HG02870 (cell line): ENCODE results near the gene WDR86.

Experiments used
- ATAC-seq: cut with Tn5 transposase; IDR thresholded peaks from one replicate; pipeline ENCODE4 v1.9.1; 2021; ENCODE audit warnings: mild to moderate bottlenecking, moderate library complexity; ENCODE audit not compliant: unreplicated experiment

The WDR86 gene

DNA sequence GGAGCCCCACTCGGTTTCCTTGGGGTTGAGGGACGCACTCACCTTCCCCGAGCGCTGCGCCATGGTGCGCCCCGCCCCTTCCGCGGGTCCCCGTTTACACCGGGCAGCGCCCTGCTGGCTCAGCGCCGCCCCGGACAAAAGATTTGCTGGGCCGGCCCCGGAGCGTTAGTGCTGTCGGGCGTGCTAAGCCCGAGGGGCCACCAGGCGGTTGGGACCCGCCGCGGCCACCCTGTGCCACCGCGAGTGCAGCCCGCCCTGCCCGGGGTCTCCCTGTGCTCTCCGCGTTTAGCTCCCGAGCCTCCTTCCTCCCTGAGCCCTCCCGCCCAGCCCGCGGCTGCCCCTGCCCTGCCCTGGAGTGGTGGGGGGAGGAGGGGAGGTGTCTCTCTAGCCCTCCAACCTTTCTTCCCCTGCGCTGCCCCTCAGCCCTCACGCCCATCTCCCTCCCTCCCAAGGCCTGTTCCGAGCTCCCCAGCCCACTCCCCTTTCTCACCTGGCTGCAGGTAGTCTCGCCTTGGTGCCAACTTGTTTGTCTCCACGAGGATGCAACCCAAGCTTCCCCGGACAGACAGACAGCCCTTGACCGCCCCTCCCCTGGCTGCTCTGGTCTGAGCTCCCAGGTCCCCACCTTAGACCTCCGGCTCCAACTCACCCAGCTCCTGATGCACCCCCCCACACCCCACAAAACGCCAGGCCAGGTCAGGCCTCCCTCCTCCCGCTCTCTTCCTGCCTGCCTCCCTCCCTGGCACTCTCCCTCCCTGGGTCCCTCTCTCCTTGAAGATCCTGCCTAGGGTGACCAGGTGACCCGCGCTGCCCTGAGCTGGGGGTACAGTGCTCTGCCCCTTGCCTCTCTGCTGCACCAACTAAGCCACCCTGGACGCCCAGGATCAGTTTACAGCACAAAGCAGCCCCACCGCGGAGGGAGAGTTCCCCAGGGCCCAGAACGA is 30.3 kb upstream of the WDR86 start, which contains the start of gene CRYGN:
Gene CRYGN (minus strand): TSS at position 287 of the 944 bp plus-strand sequence. CDS start 224 bp downstream, at position 63.
- no peak for ATAC-seq

DNA sequence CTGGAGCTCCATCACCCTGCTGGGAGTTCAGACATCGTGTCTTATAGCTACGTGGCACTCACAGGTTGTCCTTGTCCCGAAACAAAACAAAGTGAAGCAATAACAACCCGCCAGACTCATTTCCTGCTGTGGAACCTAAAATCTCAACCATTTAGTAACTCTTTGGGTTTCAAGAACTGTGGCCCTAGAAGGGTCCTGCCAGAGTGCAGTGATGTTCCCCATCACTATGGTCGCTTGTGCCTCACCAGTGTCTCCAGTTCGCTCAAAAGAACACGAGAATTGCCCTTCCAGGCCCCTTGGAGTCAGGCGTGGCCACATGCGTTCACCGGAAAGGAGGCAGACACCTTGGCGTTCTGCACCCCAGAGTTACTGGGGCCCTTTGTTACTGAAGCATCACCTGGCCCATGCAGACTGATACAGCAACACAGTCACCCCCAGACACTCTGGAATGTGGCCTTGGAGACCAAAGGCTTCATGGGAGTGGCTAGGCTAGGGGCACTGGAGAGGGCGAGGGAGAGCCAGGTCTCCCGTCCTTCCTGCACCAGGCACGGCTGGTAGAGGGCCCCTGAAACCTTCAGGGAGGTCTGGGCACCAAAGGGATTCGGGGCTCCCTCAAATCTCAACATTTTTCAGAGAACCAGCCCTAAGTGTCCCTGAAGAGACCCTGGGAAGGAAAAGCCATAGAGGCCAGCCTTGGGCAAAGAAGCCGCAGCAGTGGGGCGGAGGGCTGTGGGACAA is 29.2 kb upstream of the WDR86 start:
- no peak for ATAC-seq

DNA sequence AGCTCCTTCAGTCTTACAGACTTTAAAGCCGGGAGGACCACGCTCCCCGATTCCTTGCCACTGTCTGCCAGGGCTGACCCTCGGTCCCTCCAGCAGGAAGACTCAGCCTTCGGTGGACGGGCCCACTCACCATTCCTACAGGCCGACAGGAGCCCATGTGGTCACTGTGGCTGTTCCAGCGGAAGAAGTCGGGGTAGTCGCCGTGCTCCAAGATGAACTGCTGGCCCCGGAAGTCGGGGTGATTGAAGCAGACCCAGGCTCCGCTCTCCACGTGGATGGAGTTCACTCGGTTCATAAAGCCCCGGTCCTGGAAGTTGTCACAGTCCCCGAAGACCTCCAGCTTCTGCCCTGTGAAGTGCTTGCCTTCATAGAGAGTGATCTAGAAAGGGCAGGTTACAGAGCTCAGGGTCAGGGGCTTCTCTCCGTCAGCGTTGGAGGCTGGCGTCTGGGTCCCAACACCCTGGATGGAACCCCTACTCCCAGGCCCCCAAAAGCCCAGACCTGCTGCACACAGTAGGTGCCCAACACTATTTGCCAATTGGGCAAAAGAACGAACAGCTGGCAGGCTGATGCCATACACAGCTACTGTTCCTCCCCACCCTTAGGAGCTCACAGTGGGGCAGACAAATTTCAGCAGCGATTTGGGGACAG is 28.2 kb upstream of the WDR86 start:
- no peak for ATAC-seq

- no peak for ATAC-seq
These were observed 27.3 kb upstream of the WDR86 start for GRCh38 chr7:151437159-151437553.

- no peak for ATAC-seq
These were observed 26.8 kb upstream of the WDR86 start for GRCh38 chr7:151436446-151437158.

DNA sequence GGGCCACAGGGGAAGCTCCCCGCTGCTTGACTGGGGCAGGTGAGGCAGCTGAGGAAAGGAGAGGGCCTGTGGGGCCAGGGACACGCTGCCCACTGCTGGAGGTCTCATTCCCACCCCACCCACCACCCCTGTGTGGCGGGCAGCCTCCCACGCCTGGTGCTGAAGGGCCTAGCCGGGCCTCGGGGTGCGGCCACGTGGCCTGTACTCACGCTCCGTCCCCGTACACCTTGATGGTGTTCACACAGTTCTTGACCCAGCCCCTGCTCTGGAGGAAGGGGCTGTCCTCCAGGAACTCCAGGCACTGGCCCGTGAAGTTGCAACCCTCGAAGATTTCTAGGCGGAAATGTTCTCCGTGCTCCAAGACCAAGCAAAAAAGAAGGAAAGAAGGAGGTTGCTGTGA is 26.1 kb upstream of the WDR86 start:
- no peak for ATAC-seq

GRCh38 chr7:151435103-151435916 is 25.5 kb upstream of the WDR86 start:
- ATAC-seq: no peak

GRCh38 chr7:151434549-151434948 is 24.7 kb upstream of the WDR86 start:
- no peak for ATAC-seq

GRCh38 chr7:151433721-151434400 is 24.0 kb upstream of the WDR86 start:
- no peak for ATAC-seq

DNA sequence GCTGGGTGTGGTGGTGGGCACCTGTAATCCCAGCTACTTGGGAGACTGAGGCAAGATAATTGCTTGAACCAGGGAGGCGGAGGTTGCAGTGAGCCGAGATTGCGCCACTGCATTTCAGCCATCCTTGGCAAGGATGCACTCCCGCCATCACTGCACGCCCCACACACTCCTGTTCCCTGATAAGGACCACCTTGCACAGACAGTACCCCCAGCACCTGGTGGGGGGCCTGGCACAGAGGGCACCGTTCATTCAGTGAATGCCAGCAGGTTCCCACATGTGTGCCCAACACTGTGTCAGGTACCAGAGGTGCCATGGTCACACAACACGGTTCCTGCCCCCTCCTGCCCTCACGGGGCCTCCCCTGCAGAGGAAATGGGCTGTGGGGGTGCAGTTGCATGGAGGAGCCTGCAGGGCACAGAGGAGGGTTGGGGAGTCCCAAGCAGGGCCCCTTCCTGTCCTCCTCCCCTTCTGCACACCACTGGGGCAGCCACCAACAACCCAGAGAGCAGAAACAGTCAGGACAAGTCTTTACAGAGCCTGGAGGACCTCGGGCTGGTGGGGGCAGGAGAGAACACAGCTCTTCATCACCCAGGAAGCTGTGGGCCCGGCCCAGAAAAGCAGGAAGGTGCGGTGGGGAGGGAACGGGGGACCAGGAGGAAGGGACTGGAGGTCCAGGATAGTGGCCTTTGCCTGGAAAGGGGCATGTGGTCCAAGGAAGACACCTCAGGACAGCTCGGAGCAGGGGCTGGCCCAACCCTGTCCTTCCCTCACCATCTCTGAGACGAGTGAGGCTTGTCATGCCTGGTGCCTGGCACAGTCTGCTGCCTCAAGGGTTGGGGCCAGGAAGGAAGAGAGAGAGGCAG is 23.1 kb upstream of the WDR86 start:
- ATAC-seq: no peak

GRCh38 chr7:151431768-151432311 is 22.0 kb upstream of the WDR86 start:
- ATAC-seq: no peak

GRCh38 chr7:151431281-151431767 is 21.5 kb upstream of the WDR86 start:
- ATAC-seq: no peak

DNA sequence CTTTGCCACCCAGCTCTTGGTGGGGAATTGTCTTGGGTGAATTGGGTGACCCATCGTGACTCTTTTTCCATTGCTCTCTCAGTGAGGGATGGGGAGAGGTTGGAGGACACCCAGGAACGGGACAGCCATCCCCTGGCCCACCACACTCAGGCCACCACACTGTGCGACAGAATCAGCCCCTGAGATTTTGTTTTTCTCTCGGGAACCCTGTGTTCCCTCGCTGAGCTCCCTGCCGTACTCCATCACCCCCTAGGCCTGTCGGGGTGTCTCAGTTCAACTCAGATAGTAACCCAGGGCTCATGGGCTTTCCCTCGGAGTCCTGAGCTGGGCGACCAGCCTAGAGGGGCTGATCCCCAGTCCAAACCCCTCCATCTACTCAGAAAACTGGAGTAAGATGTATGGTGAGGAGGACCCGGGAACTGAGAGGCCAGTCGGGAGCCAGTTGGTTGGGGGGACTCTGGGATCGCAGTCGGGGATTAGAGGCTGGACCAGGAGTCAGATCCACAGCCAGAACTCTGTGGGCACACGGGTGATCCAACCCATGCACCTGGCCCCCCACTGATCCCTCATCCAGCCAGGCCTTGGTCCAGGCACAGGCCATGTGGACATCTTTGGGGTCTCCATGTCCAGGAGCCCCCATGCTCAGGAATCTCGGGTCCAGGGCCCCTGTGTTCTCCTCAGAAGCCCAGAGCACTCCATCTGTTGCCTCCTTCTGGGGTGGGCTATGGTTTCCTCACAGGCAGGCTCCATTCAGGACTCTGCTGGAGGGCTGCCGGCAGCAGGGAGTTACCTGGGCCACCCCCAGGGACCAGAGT is 20.8 kb upstream of the WDR86 start:
- no peak for ATAC-seq

- peak; percentile 66 for ATAC-seq
These were observed 19.9 kb upstream of the WDR86 start for GRCh38 chr7:151429560-151430331.

- ATAC-seq: no peak
These were observed 19.4 kb upstream of the WDR86 start for GRCh38 chr7:151429237-151429559.
